A673 (cell line): ENCODE data around the gene ASB18.

ENCODE experiments used
- EZH2 ChIP-seq: fragments of 200-600 bp; sonication (generic); IDR thresholded peaks from 2 replicates; pipeline ENCODE4 v1.6.1; 2017; ENCODE audit warnings: borderline replicate concordance, low read depth, mild to moderate bottlenecking, mixed read lengths, antibody characterized with exemption, low read length; ENCODE audit not compliant: poor library complexity, severe bottlenecking
- TF ChIP-seq, protein P1 (sequence below): fragments of 300-800, 200-600 bp; sonication (generic); conservative IDR thresholded peaks from 2 replicates; pipeline ENCODE4 v1.5.1; 2017; ENCODE audit warnings: low read depth, mild to moderate bottlenecking, antibody characterized with exemption, low read length, moderate library complexity, mixed read lengths

- TF ChIP-seq, protein P1, sequence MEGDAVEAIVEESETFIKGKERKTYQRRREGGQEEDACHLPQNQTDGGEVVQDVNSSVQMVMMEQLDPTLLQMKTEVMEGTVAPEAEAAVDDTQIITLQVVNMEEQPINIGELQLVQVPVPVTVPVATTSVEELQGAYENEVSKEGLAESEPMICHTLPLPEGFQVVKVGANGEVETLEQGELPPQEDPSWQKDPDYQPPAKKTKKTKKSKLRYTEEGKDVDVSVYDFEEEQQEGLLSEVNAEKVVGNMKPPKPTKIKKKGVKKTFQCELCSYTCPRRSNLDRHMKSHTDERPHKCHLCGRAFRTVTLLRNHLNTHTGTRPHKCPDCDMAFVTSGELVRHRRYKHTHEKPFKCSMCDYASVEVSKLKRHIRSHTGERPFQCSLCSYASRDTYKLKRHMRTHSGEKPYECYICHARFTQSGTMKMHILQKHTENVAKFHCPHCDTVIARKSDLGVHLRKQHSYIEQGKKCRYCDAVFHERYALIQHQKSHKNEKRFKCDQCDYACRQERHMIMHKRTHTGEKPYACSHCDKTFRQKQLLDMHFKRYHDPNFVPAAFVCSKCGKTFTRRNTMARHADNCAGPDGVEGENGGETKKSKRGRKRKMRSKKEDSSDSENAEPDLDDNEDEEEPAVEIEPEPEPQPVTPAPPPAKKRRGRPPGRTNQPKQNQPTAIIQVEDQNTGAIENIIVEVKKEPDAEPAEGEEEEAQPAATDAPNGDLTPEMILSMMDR = no peak
- TF ChIP-seq EZH2 = no peak
Measured at GRCh38 chr2:236159778-236160170, 104.4 kb downstream of the ASB18 start.
